OCI-LY3 (cell line): ENCODE data around the gene CMTM4.
"Not testable (repeated sequence)": the region's sequence is repeated elsewhere in the genome, so short reads cannot be mapped to it uniquely, and the experiment has no call there.

Source experiments
- EZH2phosphoT487 ChIP-seq: fragments of 200-600 bp; shearing (Covaris generic); IDR thresholded peaks from 2 replicates; pipeline ENCODE4 v1.6.1; 2018; ENCODE audit warnings: antibody characterized with exemption, mixed run types, low read depth
- TF ChIP-seq, protein P1 (sequence below): fragments of 200-600, 300-600 bp; sonication (generic); IDR thresholded peaks from 2 replicates; pipeline ENCODE4 v1.5.1; 2014; ENCODE audit warnings: antibody characterized with exemption, low read length, low read depth

- TF ChIP-seq, protein P1, sequence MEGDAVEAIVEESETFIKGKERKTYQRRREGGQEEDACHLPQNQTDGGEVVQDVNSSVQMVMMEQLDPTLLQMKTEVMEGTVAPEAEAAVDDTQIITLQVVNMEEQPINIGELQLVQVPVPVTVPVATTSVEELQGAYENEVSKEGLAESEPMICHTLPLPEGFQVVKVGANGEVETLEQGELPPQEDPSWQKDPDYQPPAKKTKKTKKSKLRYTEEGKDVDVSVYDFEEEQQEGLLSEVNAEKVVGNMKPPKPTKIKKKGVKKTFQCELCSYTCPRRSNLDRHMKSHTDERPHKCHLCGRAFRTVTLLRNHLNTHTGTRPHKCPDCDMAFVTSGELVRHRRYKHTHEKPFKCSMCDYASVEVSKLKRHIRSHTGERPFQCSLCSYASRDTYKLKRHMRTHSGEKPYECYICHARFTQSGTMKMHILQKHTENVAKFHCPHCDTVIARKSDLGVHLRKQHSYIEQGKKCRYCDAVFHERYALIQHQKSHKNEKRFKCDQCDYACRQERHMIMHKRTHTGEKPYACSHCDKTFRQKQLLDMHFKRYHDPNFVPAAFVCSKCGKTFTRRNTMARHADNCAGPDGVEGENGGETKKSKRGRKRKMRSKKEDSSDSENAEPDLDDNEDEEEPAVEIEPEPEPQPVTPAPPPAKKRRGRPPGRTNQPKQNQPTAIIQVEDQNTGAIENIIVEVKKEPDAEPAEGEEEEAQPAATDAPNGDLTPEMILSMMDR = not testable (repeated sequence)
- not testable (repeated sequence) for TF ChIP-seq EZH2phosphoT487
These were observed 129.3 kb downstream of the CMTM4 start for GRCh38 chr16:66567270-66567669.
